H9 (cell line): Measurements from ENCODE around the gene CACNA1F. TPM values are rescaled to one million over a fixed set of nuclear protein-coding genes. Genes with fewer than 3 reads are reported as not detected.

Source experiments
- DNase-seq: peaks from one replicate; pipeline ENCODE4 v3.0.0-alpha.2; 2017
- H2AFZ ChIP-seq: one replicate; pipeline ENCODE4 v1.6.1; 2013; ENCODE audit warnings: mild to moderate bottlenecking, low read length, control low read depth, moderate library complexity
- H2AK5ac ChIP-seq: 2 replicates; pipeline ENCODE4 v1.6.1; 2013; ENCODE audit warnings: low read length, control low read depth, mixed read lengths; ENCODE audit not compliant: insufficient read length
- H2BK120ac ChIP-seq: one replicate; pipeline ENCODE4 v1.6.1; 2013; ENCODE audit warnings: low read depth, mild to moderate bottlenecking, low read length, control low read depth, inconsistent platforms; ENCODE audit not compliant: poor library complexity, severe bottlenecking
- H2BK12ac ChIP-seq: 2 replicates; pipeline ENCODE4 v1.6.1; 2013; ENCODE audit warnings: low read length, control low read depth, mixed read lengths, low read depth; ENCODE audit not compliant: insufficient read length
- H2BK15ac ChIP-seq: 2 replicates; pipeline ENCODE4 v1.6.1; 2013; ENCODE audit warnings: low read depth, low read length, control low read depth
- H2BK20ac ChIP-seq: one replicate; pipeline ENCODE4 v1.6.1; 2013; ENCODE audit warnings: low read depth, mild to moderate bottlenecking, low read length, control low read depth, inconsistent platforms; ENCODE audit not compliant: poor library complexity, severe bottlenecking
- H2BK5ac ChIP-seq: 2 replicates; pipeline ENCODE4 v1.6.1; 2013; ENCODE audit warnings: low read length, control low read depth, mixed read lengths; ENCODE audit not compliant: insufficient read length
- H3K14ac ChIP-seq: 2 replicates; pipeline ENCODE4 v1.6.1; 2013; ENCODE audit warnings: low read length, control low read depth; ENCODE audit not compliant: insufficient read depth
- H3K18ac ChIP-seq: 2 replicates; pipeline ENCODE4 v1.6.1; 2013; ENCODE audit warnings: low read depth, mild to moderate bottlenecking, mixed read lengths, low read length, control low read depth; ENCODE audit not compliant: insufficient read length
- H3K23ac ChIP-seq: 2 replicates; pipeline ENCODE4 v1.6.1; 2013; ENCODE audit warnings: low read length, control low read depth, mixed read lengths, low read depth; ENCODE audit not compliant: insufficient read length
- H3K23me2 ChIP-seq: 2 replicates; pipeline ENCODE4 v1.6.1; 2013; ENCODE audit warnings: low read depth, mild to moderate bottlenecking, mixed read lengths, low read length, control low read depth; ENCODE audit not compliant: insufficient read length, poor library complexity, severe bottlenecking
- H3K27ac ChIP-seq: 2 replicates; pipeline ENCODE4 v1.5.1; 2013; ENCODE audit warnings: low read length, control low read depth, mixed read lengths, low read depth; ENCODE audit not compliant: insufficient read length
- H3K27me3 ChIP-seq: 2 replicates; pipeline ENCODE4 v1.6.1; 2013; ENCODE audit warnings: low read length, control low read depth, inconsistent platforms; ENCODE audit not compliant: insufficient read depth
- H3K4ac ChIP-seq: 2 replicates; pipeline ENCODE4 v1.6.1; 2013; ENCODE audit warnings: low read depth, mild to moderate bottlenecking, control low read depth, inconsistent platforms, low read length, moderate library complexity
- H3K4me1 ChIP-seq: 2 replicates; pipeline ENCODE4 v1.6.1; 2013; ENCODE audit warnings: low read length, control low read depth, inconsistent platforms; ENCODE audit not compliant: insufficient read depth
- H3K4me2 ChIP-seq: 2 replicates; pipeline ENCODE4 v1.6.1; 2013; ENCODE audit warnings: low read length, control low read depth, mixed read lengths; ENCODE audit not compliant: insufficient read length, insufficient read depth
- H3K56ac ChIP-seq: 2 replicates; pipeline ENCODE4 v1.6.1; 2013; ENCODE audit warnings: low read depth, mild to moderate bottlenecking, mixed read lengths, low read length, control low read depth; ENCODE audit not compliant: insufficient read length
- H3K79me1 ChIP-seq: 2 replicates; pipeline ENCODE4 v1.6.1; 2013; ENCODE audit warnings: low read depth, mild to moderate bottlenecking, moderate library complexity, low read length, control low read depth, inconsistent platforms; ENCODE audit not compliant: insufficient read depth, poor library complexity, severe bottlenecking
- H3K79me2 ChIP-seq: 2 replicates; pipeline ENCODE4 v1.6.1; 2013; ENCODE audit warnings: low read length, control low read depth, inconsistent platforms; ENCODE audit not compliant: insufficient read depth
- H3K9ac ChIP-seq: 2 replicates; pipeline ENCODE4 v1.6.1; 2013; ENCODE audit warnings: low read length, control low read depth, mixed read lengths; ENCODE audit not compliant: insufficient read length; ENCODE audit errors: extremely low read depth
- H3K9me3 ChIP-seq: one replicate; pipeline ENCODE4 v1.6.1; 2013; ENCODE audit warnings: low read depth, low read length, inconsistent platforms; ENCODE audit not compliant: control insufficient read depth
- H3T11ph ChIP-seq: one replicate; pipeline ENCODE4 v1.6.1; 2013; ENCODE audit warnings: mild to moderate bottlenecking, low read length, control low read depth, inconsistent platforms
- H4K20me1 ChIP-seq: one replicate; pipeline ENCODE4 v1.6.1; 2013; ENCODE audit not compliant: control insufficient read depth, insufficient read length, insufficient read depth
- H4K5ac ChIP-seq: 2 replicates; pipeline ENCODE4 v1.6.1; 2013; ENCODE audit warnings: low read depth, mild to moderate bottlenecking, mixed read lengths, low read length, control low read depth; ENCODE audit not compliant: insufficient read length
- H4K8ac ChIP-seq: replicated peaks from 2 replicates; pipeline ENCODE4 v1.6.1; 2013; ENCODE audit warnings: low read length, control low read depth, mixed read lengths, low read depth; ENCODE audit not compliant: insufficient read length
- H4K91ac ChIP-seq: 2 replicates; pipeline ENCODE4 v1.6.1; 2013; ENCODE audit warnings: low read depth, mild to moderate bottlenecking, moderate library complexity, mixed read lengths, low read length, control low read depth; ENCODE audit not compliant: insufficient read length
- H3K27ac Mint-ChIP-seq, 3 experiments: 2 replicates in 2 of 3; 3 replicates in 1 of 3; pipeline ENCODE4 v1.8.0; 2020 to 2021; ENCODE audit warnings: mixed read lengths in 3 of 3, mild to moderate bottlenecking in 1 of 3, moderate library complexity in 1 of 3
- H3K27me3 Mint-ChIP-seq: 2 replicates; pipeline ENCODE4 v1.8.0; 2021; ENCODE audit warnings: low read depth, mild to moderate bottlenecking, moderate library complexity, mixed read lengths
- H3K36me3 Mint-ChIP-seq, 3 experiments: 2 replicates in 2 of 3; 3 replicates in 1 of 3; pipeline ENCODE4 v1.8.0; 2020 to 2021; ENCODE audit warnings: low read depth in 3 of 3, mixed read lengths in 3 of 3; ENCODE audit not compliant: insufficient read depth in 1 of 3
- H3K4me1 Mint-ChIP-seq, 2 experiments: 2 replicates each; pipeline ENCODE4 v1.8.0; 2020; ENCODE audit warnings: mixed read lengths in 2 of 2
- H3K4me3 Mint-ChIP-seq, 2 experiments: 2 replicates in 1 of 2; 3 replicates in 1 of 2; pipeline ENCODE4 v1.8.0; 2020 to 2021; ENCODE audit warnings: mild to moderate bottlenecking in 2 of 2, mixed read lengths in 2 of 2, moderate library complexity in 1 of 2
- H3K9me3 Mint-ChIP-seq, 2 experiments: 2 replicates in 1 of 2; 3 replicates in 1 of 2; pipeline ENCODE4 v1.8.0; 2020; ENCODE audit warnings: mild to moderate bottlenecking in 2 of 2, mixed read lengths in 2 of 2, moderate library complexity in 1 of 2
- WGBS: extraction: QIAGEN DNeasy Blood & Tissue Kit; methylation state at CpG from one replicate; pipeline ENCODE4 v1.1.7; 2013; ENCODE audit warnings: missing lambda C conversion rate, low lambda C conversion rate, mixed read lengths; ENCODE audit not compliant: insufficient read length; ENCODE audit errors: extremely low coverage; 5-methylcytosine and 5-hydroxymethylcytosine counted together
- total RNA-seq: library from RNA; stranded (reverse); gene quantifications from 2 replicates; pipeline ENCODE4 v1.2.1, GENCODE V29; 2021
- TF ChIP-seq, protein P1 (sequence below): fragments of 200-600 bp; sonication (generic); conservative IDR thresholded peaks from 3 replicates; pipeline ENCODE4 v1.8.0; 2021; ENCODE audit warnings: antibody characterized with exemption, mild to moderate bottlenecking

The CACNA1F gene
- total RNA-seq, 1 experiment from 2014 or later, result 1.4 TPM

DNA sequence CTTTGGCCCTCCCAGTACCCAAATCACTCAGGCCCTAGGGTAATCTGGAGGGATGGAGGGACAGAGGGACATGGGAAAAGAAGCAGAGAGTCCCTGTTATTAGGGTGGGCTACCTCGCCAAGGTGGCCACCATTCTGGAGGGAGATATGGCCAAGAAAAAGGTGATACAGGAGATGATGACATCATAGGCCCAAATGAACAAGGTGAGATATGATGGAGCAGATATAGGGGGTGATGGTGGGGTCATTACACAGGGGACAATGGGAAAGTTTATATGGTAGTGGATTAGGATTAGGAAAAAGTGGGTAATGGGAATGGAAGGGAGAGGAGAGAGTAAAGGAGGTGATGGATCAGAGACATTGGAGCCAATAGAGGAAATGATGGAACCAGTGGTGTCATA lies 20.3 kb downstream of the CACNA1F start:
- Histone ChIP-seq H4K5ac (no peak overlapping the region), H2BK20ac (no peak overlapping the region), H3K9me3 (peaks cover 46% of the 10 kb centered on the region), H3K18ac (no peak overlapping the region), H3K4ac (no peak overlapping the region), H3K23ac (no peak overlapping the region), H3K79me1 (no peaks in the 10 kb centered on the region), H2BK15ac (no peak overlapping the region), H2BK12ac (no peak overlapping the region), H3K27ac (no peak overlapping the region), H3K4me2 (no peak overlapping the region), H2AFZ (no peak overlapping the region), H4K20me1 (no peaks in the 10 kb centered on the region), H4K8ac (no peak overlapping the region), H3K14ac (no peak overlapping the region), H3K9ac (no peak overlapping the region), H3K79me2 (no peaks in the 10 kb centered on the region), H3T11ph (no peak overlapping the region), H3K56ac (no peak overlapping the region), H3K4me1 (no peaks in the 10 kb centered on the region), H3K23me2 (no peaks in the 10 kb centered on the region), H2BK5ac (no peak overlapping the region), H3K27me3 (no peaks in the 10 kb centered on the region), H2BK120ac (no peak overlapping the region), H4K91ac (no peak overlapping the region), H2AK5ac (no peak overlapping the region)
- no peak for DNase-seq
- TF ChIP-seq, protein P1, sequence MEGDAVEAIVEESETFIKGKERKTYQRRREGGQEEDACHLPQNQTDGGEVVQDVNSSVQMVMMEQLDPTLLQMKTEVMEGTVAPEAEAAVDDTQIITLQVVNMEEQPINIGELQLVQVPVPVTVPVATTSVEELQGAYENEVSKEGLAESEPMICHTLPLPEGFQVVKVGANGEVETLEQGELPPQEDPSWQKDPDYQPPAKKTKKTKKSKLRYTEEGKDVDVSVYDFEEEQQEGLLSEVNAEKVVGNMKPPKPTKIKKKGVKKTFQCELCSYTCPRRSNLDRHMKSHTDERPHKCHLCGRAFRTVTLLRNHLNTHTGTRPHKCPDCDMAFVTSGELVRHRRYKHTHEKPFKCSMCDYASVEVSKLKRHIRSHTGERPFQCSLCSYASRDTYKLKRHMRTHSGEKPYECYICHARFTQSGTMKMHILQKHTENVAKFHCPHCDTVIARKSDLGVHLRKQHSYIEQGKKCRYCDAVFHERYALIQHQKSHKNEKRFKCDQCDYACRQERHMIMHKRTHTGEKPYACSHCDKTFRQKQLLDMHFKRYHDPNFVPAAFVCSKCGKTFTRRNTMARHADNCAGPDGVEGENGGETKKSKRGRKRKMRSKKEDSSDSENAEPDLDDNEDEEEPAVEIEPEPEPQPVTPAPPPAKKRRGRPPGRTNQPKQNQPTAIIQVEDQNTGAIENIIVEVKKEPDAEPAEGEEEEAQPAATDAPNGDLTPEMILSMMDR, result no peak
- Mint-ChIP-seq H3K9me3 (peaks cover 79 to 92% of the 10 kb centered on the region in 2 experiments), H3K4me3 (no peak overlapping the region; a peak in 1 of 5 replicates), H3K27ac (no peak overlapping the region), H3K4me1 (peaks cover 0 to 8% of the 10 kb centered on the region in 2 experiments; a peak in 2 of 4 replicates), H3K36me3 (peaks cover 0 to 10% (median 7%) of the 10 kb centered on the region in 3 experiments; a peak in 3 of 7 replicates), H3K27me3 (peaks cover 18% of the 10 kb centered on the region)
- WGBS, result no CpG with 5 or more reads among the region's 1 CpG
